ENCODE results near the gene CACNB4.
A peak's percentile ranks its signal among the peaks of the same experiment; 100 is the strongest.
"Not testable (repeated sequence)": the region's sequence is repeated elsewhere in the genome, so short reads cannot be mapped to it uniquely, and the experiment has no call there.

Gene CACNB4

GRCh38 chr2:151973013-151973900 lies 125.6 kb downstream of the CACNB4 start:
- no peak for DNase-seq

- DNase-seq: no peak
Measured at GRCh38 chr2:151972241-151973012, 126.4 kb downstream of the CACNB4 start.

- DNase-seq: no peak
Measured at GRCh38 chr2:151971301-151972051, 127.4 kb downstream of the CACNB4 start.

GRCh38 chr2:151968770-151969470 lies 129.9 kb downstream of the CACNB4 start:
- no peak for DNase-seq

GRCh38 chr2:151967829-151968722 lies 130.8 kb downstream of the CACNB4 start:
- DNase-seq: no peak

- DNase-seq: no peak
Measured at GRCh38 chr2:151965884-151966283, 133.0 kb downstream of the CACNB4 start.

- no peak for DNase-seq
Measured at GRCh38 chr2:151961558-151961957, 137.3 kb downstream of the CACNB4 start.

GRCh38 chr2:151959238-151959637 lies 139.6 kb downstream of the CACNB4 start:
- DNase-seq: no peak

- no peak for DNase-seq
Measured at GRCh38 chr2:151953467-151953866, 145.4 kb downstream of the CACNB4 start.

GRCh38 chr2:151952691-151953456 lies 146.0 kb downstream of the CACNB4 start:
- no peak for DNase-seq

- no peak for DNase-seq
Measured at GRCh38 chr2:151947813-151948165, 151.1 kb downstream of the CACNB4 start.

GRCh38 chr2:151946899-151947812 lies 151.7 kb downstream of the CACNB4 start:
- DNase-seq: peak; percentile 17

- no peak for DNase-seq
Measured at GRCh38 chr2:151946250-151946884, 152.5 kb downstream of the CACNB4 start.

- DNase-seq: no peak
Measured at GRCh38 chr2:151945602-151946001, 153.2 kb downstream of the CACNB4 start.

GRCh38 chr2:151945186-151945585 lies 153.7 kb downstream of the CACNB4 start:
- no peak for DNase-seq

GRCh38 chr2:151943461-151943860 lies 155.4 kb downstream of the CACNB4 start:
- no peak for DNase-seq

GRCh38 chr2:151942540-151943205 lies 156.2 kb downstream of the CACNB4 start:
- DNase-seq: not testable (repeated sequence)

GRCh38 chr2:151937966-151938365 lies 160.9 kb downstream of the CACNB4 start:
- DNase-seq: no peak

GRCh38 chr2:151936626-151937025 lies 162.2 kb downstream of the CACNB4 start:
- no peak for DNase-seq
